ENCODE results near the gene CD164. TPM values are rescaled to one million over a fixed set of nuclear protein-coding genes. Genes with fewer than 3 reads are reported as not detected.

Gene CD164
- total and polyA plus RNA-seq, 2 of the 4 experiments (the other 2 are of a cell fraction): 146 to 150 TPM

DNA sequence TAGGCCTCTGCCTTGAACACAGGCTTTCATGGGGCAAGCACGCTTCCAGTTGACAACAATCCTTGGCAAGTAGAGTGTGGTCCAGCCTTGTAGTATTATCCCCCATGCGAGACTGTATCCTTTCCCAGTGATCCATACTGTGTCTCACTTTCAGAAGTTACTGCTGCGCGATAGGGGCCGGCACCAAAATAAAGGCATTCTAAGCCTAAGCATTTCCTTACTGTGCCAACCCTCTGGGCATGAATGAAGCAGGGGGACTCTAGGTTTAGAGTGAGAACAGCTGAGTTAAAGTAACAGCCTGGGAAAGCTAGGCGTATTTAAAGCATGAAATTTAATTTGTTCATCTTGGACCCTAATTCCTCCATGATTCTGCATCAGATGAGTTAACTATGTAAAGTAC is 39.4 kb downstream of the CD164 start:
- H3K4me1 ChIP-seq (ENCODE audit: control insufficient read depth, insufficient read depth, low read length): no peaks in the 10 kb centered on the region
- dilution Hi-C loops (cut with HindIII; ENCODE audit: low sequenced_read_pairs, unreplicated experiment) (no loop called here), intact Hi-C loops (cut with micrococcal nuclease) (no loop called here), in situ Hi-C loops (cut with MboI; ENCODE audit: low sequenced_read_pairs) (no loop called here)
- H2AK9ac ChIP-seq (replicated peaks; ENCODE audit: low read depth, low read length, poor library complexity): no peak overlapping the region
- no peak overlapping the region for H3K4ac ChIP-seq (ENCODE audit: low read depth, low read length)
- H2BK15ac ChIP-seq (ENCODE audit: low read depth, low read length): no peak overlapping the region
- H3K79me1 ChIP-seq (ENCODE audit: low read depth in 1 of 2, low read length in 2 of 2): no peaks in the 10 kb centered on the region
- no peak overlapping the region for H3K14ac ChIP-seq (replicated peaks; ENCODE audit: low read depth, low read length)
- no peak overlapping the region for H2AK5ac ChIP-seq (ENCODE audit: low read depth, low read length)
- no peak overlapping the region for H3K23ac ChIP-seq (ENCODE audit: low read depth, low read length)
- H3K4me2 ChIP-seq (ENCODE audit: low read depth, low read length): no peak overlapping the region
- no peak overlapping the region for H3K56ac ChIP-seq (ENCODE audit: extremely low read depth, insufficient read depth, low read length)
- H4K8ac ChIP-seq (ENCODE audit: low read depth in 2 of 2, low read length in 2 of 2): no peak overlapping the region
- H4K91ac ChIP-seq (ENCODE audit: insufficient read depth, low read depth, low read length): no peak overlapping the region
- BruUV-seq (replicated peaks): no TSS peak
- no peak overlapping the region for H2BK120ac ChIP-seq (ENCODE audit: low read depth, low read length)
- WGBS, 2 experiments (ENCODE audit: extremely low coverage in 2 of 2, insufficient read length in 1 of 2): no CpG with 5 or more reads among the region's 6 CpGs
- no peaks in the 10 kb centered on the region for H3K9me1 ChIP-seq (ENCODE audit: insufficient read depth, low read length)
- TF ChIP-seq, protein P1, sequence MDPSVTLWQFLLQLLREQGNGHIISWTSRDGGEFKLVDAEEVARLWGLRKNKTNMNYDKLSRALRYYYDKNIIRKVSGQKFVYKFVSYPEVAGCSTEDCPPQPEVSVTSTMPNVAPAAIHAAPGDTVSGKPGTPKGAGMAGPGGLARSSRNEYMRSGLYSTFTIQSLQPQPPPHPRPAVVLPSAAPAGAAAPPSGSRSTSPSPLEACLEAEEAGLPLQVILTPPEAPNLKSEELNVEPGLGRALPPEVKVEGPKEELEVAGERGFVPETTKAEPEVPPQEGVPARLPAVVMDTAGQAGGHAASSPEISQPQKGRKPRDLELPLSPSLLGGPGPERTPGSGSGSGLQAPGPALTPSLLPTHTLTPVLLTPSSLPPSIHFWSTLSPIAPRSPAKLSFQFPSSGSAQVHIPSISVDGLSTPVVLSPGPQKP (IDR thresholded peaks at IDR 0.05; ENCODE audit: borderline replicate concordance, low read depth, low read length): no peak
- TF ChIP-seq MAZ (IDR thresholded peaks at IDR 0.05; ENCODE audit: borderline replicate concordance, low read depth, low read length) (no peak), MAFK (IDR thresholded peaks at IDR 0.05; ENCODE audit: low read depth, low read length) (no peak), RAD21 (IDR thresholded peaks at IDR 0.05; ENCODE audit: low read length) (no peak), POLR2A (IDR thresholded peaks at IDR 0.05; ENCODE audit: low read depth, low read length) (no peak), CHD1 (IDR thresholded peaks at IDR 0.05; ENCODE audit: low read depth, low read length) (no peak), CEBPB (IDR thresholded peaks at IDR 0.05; ENCODE audit: low read depth, low read length) (no peak), NFE2L2 (IDR thresholded peaks at IDR 0.05; ENCODE audit: low read depth, low read length) (no peak), FOS (IDR thresholded peaks at IDR 0.05; ENCODE audit: low read depth, low read length) (no peak), BHLHE40 (IDR thresholded peaks at IDR 0.05; ENCODE audit: low read depth, low read length) (no peak)
- TF ChIP-seq, protein P2, sequence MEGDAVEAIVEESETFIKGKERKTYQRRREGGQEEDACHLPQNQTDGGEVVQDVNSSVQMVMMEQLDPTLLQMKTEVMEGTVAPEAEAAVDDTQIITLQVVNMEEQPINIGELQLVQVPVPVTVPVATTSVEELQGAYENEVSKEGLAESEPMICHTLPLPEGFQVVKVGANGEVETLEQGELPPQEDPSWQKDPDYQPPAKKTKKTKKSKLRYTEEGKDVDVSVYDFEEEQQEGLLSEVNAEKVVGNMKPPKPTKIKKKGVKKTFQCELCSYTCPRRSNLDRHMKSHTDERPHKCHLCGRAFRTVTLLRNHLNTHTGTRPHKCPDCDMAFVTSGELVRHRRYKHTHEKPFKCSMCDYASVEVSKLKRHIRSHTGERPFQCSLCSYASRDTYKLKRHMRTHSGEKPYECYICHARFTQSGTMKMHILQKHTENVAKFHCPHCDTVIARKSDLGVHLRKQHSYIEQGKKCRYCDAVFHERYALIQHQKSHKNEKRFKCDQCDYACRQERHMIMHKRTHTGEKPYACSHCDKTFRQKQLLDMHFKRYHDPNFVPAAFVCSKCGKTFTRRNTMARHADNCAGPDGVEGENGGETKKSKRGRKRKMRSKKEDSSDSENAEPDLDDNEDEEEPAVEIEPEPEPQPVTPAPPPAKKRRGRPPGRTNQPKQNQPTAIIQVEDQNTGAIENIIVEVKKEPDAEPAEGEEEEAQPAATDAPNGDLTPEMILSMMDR (conservative IDR thresholded peaks at IDR 0.05; ENCODE audit: low read depth, low read length): no peak
- H2AFZ ChIP-seq (replicated peaks; ENCODE audit: low read length, poor library complexity): no peak overlapping the region
- no peak overlapping the region for H4K5ac ChIP-seq (ENCODE audit: low read depth, low read length)
- ChIA-PET POLR2A (ENCODE audit: unreplicated experiment) (no interaction called here), CTCF (no interaction called here)
- H3K9me3 ChIP-seq (ENCODE audit: control insufficient read depth, insufficient read depth, low read length): no peaks in the 10 kb centered on the region
- no peaks in the 10 kb centered on the region for H3K36me3 ChIP-seq (ENCODE audit: control insufficient read depth, insufficient read depth, low read length)
- DNase-seq: no peak
- no peak overlapping the region for H2BK20ac ChIP-seq (ENCODE audit: low read depth, low read length)
- no peak overlapping the region for H3K9ac ChIP-seq (ENCODE audit: low read depth, low read length)
- no peak overlapping the region for H2BK5ac ChIP-seq (ENCODE audit: low read depth, low read length, poor library complexity, severe bottlenecking)
- H4K20me1 ChIP-seq (ENCODE audit: insufficient read depth, low read length): no peaks in the 10 kb centered on the region
- no peak for ATAC-seq (ENCODE audit: low read depth)
- no peak overlapping the region for H3K27ac ChIP-seq (ENCODE audit: insufficient read depth, low read length)
- H3K18ac ChIP-seq (ENCODE audit: low read depth, low read length): no peak overlapping the region
- no peak overlapping the region for H3K4me3 ChIP-seq (ENCODE audit: insufficient read depth, low read depth, low read length)
- no peaks in the 10 kb centered on the region for H3K27me3 ChIP-seq (ENCODE audit: control insufficient read depth, insufficient read depth, low read length)
